HG03025 (cell line): ENCODE results near the gene KRT71.

Experiments used
- ATAC-seq: cut with Tn5 transposase; IDR thresholded peaks from one replicate; pipeline ENCODE4 v1.9.1; 2021; ENCODE audit warnings: mild to moderate bottlenecking, moderate library complexity; ENCODE audit not compliant: unreplicated experiment, low FRiP score

Gene KRT71

DNA sequence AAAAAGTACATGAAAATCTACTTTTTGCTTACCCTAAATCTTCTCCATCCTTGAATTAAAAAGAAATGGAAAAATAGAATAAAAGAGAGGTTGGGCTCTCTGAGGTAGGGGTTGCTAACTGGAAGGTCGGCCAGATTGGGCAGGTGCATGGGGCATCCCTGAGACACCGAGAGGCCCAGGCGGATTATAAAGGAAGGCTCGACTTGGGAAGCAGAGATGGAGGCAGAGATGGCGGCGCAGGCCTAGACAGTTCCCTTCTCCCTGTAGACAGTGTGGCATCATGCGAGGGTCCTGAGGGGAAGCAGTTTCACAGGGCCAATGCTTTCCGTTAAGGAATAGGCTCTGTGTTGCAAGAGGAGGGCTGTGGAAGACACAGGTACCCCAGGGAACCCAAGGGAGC is 24.4 kb upstream of the KRT71 start:
- ATAC-seq = no peak

DNA sequence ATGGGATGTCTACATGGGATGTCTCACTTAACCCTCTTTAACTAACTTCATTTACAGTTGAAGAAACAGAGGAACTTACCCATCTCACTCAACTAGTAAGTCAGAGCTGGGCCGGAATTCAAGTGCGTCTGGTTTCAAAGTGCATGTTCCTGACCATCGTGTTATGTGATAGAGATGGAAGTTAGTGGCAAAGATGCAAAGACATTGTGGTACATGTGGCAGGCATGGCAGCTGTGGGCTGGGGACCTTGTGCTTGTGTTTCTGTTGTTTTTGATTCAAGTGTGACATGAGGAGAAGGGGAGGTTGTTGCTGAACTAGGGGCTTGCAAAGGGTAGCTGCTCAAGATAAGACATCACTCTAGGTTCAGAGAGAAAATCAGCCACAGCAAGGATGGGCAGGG is 23.0 kb upstream of the KRT71 start:
- ATAC-seq = no peak

DNA sequence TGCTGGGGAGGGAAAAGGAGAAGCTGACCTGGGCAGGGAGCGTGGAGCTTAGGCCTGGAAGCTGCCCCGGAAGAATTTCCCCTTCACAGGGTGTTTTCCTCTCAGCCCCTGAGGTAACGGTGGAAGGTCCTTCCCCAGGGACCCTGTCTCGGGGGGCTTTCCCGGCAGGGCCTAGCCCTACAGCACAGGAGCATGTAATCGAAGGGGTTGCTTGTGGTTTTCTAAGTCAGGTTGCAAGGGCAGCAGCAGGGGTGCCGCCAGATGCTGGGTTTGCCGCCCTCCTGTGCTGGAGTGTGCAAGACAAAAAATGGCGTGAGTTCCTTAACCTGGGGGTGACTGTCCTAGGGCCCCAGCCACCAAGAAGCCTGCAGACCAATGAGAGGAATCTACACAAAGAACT is 22.3 kb upstream of the KRT71 start:
- no peak for ATAC-seq

DNA sequence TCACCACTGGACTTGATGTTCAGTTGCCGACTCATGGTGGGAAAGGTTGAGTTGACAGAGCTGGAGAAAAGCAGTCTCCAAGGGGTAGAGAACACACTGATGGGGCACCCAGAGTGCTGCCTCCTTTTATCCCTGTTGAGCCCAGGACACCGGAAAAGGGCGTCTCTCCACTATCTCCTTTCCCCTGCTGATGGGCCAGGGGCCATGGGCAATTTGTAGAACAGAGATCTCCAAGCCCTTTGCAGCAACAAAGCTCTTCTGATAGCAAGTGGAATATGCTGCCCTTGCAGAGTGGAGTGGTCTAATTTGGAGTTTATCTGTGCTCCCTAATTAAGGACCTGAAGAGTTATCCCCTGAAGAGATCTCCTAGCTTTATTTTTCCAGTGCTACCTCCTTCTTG is 20.8 kb upstream of the KRT71 start, which contains the start of gene KRT74:
TSS of gene KRT74 (minus strand) at position 101 of the 400 bp plus-strand sequence. CDS start at position 35, 66 bp downstream.
- no peak for ATAC-seq

DNA sequence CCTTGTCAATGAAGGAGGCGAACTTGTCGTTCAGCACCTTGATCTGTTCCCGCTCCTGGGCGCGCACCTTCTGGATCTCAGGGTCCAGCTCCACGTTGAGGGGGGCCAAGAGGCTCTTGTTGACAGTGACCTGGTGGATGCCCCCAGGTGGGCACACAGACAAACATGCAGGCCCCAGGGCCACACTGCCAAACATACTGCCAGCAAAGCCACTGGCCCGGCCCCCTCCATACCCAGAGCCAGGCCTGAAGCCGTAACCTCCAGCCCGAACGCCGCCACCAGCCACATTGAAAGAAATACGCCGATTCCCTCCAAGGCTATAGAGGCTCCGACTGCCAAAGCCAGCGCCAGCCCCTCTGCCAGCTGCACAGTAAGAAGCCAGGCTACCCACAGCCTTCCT is 20.4 kb upstream of the KRT71 start:
- no peak for ATAC-seq

DNA sequence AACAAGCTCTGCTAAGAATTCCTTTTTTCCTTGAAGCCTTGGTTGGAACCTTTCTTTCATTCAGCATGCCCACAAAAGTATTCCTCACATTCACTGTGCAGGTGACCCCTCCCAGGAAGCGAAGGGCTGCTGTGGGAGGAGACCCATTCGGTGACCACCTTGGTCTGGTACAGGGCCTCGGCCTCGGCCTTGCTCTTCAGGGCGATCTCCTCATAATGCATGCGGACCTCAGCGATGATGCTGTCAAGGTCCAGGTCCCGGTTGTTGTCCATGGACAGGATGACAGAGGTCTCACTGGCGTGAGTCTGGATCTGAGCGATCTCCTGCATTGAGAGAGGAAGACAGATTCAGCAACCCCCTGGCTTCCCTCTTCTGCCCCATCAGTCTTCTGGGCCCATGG is 17.6 kb upstream of the KRT71 start:
- no peak for ATAC-seq

DNA sequence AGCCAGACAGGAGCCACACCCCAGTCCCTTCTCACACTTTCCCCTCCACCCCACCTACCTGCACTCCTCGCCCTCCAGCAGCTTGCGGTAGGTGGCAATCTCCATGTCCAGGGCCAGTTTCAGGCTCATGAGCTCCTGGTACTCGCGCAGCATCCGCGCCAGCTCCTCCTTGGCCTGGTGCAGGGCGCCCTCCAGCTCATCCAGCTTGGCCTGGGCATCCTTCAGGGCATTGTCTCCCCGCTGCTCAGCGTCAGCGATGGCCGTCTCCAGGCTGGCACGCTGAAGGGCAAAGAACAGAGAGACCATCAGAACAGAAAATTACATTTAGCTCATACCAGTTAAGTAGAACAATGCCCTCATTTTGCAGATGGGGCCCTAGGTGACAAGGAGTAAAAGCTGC is 15.2 kb upstream of the KRT71 start:
- ATAC-seq = no peak

DNA sequence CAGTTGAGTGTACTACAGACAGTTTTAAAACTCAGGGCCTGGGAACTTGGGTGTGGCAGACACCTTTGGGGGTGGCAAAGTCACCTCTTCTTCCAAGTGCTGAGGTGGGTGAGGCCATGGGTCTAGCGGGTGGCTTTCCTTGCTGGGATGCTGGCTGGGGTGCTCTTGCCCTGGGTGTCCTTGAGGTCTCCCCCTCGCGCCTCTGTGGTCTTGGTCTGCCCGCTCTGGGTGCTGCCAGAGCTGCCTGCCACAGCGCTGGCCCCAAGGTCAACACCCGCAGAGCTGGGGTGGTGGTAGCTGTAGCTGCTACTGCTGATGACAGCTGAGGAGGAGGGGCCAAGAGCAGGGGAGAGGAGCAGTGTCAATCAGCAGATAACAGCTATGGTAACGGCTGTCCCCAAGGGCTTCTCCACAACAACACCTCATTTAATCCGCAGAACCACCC is 13.9 kb upstream of the KRT71 start:
- ATAC-seq = no peak

DNA sequence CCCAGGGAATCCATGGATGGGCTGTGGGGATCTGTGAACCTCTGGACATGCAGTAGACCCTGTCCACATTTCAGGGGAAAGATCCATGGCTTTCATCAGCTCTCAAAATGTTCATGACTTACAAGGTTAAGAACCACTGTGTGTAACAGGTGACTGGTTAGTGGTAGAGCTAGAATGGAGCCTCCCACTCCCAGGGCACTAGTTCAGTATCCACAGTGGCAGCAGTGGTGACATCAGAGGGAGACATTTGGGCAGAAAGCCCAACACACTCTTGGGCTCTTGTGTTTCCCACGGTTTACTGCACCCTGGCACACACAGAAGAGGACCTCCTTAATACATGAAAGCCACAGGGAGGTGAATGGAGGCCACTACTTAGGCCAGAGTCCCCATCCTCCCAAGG is 11.6 kb upstream of the KRT71 start:
- no peak for ATAC-seq

DNA sequence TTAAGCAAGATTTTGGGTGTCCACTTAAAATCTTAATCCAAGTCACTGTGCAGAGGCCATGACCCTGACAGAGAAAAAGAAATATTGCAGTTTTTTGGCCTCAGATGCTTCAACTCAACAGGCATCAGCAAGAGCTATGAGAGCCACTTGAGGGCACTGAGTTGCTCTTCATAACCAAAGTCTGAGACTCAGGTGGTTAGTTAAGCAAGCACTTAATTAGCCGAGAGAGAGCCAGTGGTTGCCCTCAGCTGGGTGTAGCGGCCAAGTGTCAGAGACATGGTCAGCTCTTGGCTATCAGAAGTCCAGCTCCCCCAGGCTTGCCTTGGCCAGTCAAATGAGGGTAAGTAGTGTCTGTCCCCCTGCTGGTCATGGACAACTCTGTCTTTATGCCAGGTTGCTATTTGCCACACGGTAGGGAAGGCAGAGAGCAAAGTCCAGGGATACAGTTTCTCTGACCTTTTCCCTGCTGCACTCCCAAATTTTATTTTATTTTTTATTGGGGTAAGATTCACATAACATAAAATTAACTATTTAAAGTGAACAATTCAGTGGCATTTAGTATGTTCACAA is 9.0 kb upstream of the KRT71 start:
- no peak for ATAC-seq

DNA sequence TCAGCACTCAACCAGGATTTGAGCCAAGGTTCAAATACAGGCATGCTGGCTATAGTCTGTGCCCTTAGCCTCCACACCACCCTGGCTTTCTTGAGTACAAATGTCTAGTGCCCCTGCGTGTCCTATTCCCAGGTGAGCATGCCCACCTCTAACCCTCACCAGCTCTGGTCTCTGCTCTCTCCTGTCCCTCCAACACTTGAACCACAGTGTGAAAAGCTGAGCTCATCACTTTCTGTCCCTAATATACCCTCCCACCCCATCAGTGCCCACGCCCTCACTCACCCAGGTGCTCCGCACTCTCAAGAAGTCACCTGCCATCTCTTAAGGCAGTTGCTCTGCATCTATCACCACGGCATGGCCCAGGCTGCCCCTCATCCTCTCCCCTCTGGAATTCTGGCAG is 7.0 kb upstream of the KRT71 start:
- no peak for ATAC-seq

DNA sequence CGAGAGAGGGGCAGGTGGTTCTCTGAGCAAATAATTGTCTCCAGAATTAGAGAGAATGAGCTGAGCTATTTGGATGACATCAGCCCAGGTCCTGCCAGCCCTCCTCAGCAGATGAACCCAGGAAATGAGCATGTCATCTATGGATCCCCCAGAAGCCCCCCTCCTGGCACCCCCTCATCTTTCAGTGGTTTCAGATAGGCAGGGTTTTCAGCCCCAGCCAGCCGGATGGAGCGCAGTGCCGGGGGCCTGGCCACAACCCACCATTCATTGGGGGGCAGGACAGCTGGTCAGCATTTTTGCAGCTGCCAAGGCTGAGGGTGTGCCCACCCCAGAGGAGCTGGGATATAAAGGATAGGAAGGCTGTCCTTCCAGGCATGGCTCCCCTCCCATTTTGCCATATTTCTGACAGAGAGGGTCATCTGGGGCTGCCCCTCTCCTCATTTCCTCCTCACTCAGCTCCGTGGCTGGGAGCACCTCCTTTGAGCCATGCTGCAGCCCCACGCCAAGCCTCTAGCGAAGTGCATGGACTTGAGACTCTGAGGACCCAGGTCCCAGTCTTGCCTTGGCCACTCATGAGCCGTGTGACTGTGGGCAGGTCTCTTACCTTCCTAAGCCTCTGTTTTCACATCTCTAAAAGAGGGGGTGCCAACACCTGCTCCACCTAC is 6.0 kb upstream of the KRT71 start:
- ATAC-seq = no peak

DNA sequence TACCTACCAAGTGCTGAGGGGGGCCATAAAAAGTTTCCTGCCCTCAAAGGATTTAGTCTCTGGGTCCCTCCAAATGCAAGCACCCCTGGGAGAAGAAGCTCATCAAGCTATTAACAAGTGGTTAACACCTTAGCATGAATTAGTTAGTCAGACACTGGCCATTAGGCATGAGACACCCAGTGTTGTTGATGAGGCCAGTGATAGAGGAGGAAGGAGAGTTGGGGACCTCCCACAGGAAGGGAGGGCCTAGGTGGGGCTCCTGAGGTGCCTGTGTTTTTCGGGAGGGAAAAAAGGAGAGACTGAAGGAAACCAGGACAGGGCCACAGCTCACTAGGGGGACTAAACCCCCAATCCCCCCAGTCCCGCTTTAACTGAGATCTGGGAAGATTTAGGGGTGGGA is 4.5 kb upstream of the KRT71 start:
- ATAC-seq = no peak

DNA sequence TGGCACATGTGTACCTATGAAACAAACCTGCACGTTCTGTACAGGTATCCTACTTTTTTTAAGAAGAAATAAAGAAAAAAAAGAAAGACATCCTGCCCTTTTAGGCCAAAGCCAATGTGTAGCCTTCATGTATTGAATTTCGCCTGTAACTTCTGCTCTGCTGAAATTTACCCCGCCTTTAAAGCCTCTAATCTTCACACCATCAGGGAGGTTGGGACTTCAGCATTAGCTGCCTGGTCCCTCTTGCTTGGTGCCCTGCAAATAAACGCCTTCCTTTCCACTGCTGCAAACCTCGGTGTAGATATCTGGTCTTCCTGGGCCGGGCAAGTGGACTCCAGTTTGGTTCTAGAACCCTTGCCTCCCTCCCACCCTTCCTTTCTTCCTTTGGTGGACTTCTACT is 2.6 kb upstream of the KRT71 start:
- no peak for ATAC-seq

DNA sequence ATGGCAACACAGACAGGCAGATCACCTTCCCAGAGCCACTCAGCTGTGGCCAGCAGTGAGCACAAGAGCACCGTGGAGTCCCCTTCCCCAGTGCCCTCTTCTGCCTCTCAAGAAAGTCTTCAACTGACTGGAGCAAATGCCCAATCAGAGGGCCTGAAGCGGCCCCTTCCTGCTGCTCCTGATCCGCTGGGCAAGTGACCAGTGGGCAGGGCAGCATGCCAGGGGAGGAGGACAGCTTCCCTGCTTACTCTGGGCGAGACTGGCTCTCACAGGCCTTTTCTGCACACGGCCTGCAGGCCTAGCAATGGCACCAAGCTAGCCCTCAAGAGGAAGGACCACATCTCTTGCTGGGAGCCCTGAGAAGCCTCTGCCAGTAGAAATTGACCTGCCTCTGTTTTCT is 890 bp downstream of the KRT71 start:
- no peak for ATAC-seq

DNA sequence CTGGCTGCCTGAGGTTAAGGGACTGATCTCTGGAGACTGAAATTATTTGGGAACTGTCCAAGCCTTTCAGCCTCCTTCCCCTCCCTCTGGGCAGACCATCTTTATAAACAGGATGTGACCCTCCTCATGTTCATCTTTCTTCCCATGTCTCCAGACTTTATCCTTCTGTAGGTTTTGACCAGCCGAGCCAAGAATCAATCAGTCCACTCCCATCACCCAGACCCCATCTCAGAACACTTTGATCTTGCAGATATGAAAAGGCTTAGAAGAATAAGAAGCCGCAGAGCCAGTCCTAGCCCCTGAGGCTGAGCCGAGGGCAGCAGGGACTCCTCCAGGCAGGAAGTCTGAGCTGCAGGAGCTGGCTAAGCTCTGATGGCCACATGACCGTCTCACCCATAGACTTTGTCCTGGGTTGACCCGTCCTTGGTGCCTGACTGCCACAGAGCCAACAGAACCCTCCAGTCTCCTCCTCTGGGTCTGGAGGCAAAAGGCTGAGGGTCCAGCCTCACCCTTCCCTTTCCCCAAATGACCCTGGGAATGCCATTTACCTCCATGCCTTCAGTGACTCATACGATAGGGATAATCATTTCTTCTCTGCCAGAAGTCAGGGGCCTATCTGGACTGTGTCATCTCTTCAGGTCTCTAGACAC is 1.6 kb downstream of the KRT71 start:
- ATAC-seq = no peak

DNA sequence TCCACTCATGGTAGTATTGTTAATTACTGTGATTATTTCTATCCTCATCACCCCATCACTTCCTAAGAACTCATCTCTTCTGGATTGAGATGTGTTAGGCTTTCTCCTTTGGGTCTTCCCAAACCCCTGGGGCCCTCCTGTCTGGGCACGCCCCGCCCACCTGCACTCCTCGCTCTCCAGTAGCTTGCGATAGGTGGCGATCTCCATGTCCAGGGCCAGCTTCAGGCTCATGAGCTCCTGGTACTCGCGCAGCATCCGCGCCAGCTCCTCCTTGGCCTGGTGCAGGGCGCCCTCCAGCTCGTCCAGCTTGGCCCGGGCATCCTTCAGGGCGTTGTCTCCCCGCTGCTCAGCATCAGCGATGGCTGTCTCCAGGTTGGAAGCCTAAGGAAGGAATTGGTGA is 6.8 kb downstream of the KRT71 start:
- no peak for ATAC-seq

DNA sequence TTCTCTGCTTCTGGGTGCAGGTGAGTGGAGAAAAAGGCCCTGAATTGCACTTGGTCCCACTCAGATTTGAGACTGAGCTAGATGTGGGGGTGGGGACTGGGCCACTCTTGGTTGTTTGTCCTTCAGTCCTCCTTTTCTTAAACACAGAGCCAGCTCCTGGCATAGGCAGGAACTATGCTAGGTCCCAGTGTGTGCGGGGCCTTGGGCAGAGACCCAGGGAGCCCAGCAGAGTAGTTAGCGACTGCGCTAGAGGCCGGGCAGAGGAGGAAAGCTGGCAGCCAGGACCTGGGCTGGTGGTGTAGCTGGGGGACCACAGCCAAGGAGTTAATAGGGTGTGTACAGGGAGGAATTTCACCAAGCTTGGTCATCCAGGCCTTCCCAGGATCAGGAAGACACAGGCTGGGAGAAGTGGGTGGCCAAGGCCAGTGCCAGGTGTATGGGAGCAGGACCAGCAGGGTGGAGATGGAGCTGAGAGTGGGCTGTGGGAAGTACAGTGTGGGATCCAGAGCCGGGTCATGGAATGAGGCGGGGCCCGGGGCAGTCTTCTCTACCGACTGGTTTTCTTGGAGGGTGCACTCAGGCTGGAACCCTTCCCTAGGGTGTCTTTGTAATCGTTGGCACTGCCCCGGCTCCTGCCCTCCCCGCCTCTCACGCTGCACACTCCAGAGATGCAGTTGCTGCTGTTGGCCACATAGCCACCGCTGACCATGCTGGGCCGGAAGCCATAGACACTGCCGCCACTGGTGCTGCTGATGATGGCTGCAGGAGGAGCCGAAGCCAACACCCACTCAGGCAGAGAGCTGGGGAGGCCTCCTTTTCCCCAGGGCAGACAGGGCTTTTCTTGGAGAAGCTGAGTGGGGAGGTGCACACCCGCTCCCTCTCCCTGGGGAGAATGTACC is 8.7 kb downstream of the KRT71 start:
- ATAC-seq = no peak

DNA sequence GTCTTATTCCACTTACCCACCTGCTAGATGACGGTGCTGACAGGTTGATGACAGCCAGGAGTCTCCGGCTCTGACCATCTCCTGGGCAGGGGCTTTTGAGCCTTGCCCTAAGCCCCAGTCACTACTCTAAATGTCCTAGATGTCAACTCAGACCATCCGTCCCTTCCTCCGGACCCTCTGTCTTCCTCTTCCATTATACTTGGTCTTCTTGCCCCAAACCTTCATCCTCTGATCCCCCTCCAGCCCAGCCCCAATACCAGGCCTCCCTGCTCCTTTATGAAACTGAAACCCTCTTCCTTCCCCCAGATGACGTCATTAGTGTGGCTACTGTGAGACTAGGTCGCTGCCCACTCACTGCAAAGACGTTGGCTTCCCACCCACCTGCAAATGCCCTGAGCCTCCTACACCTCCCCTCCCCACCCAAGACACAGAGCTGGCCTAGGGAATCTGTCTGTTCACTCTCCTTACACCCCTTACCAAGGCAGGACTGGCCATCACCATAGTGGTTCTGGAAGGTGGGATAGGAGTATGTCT is 10.1 kb downstream of the KRT71 start:
- ATAC-seq = no peak

DNA sequence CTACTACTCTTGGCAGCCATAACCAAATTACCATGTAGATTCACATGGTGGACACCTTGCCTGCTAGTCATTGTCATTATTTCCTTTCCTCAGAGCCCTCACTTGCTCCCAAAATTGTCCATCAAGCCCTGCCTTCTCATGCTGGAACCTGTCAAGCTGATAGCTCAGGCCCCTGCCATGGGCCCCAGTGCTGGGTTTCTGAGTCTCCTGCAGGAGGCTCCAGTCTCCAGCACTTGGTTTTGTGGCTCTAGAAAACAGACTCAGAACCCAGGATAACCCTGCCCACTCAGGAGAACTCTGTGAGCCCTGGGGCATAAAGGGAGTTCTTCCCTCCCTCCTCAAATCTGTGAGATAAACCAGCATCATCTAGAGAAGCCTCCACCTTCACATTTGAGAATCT is 10.8 kb downstream of the KRT71 start:
- ATAC-seq = no peak

DNA sequence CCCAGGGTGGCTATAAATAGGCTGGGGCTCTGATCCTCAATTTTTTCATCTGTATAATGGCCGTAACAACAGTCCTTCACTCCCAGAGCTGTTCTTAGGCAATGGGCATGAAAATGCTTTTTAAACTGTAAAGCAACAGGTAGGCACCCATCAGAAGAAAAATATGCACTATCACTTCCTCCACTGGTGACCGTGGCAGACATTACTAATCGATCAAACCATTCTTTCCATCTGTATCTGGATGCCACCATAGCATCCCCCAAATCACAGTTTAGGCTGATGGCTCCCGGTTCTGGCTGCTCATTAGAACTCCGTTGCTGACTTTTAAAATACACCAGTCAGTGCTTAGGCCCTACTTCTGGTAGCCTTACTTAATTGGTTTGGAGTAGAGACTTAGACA is 11.2 kb downstream of the KRT71 start:
- ATAC-seq = no peak
